Spinal cord (tissue), 10 donors: ENCODE results near the gene AMACR. TPM values are rescaled to one million over a fixed set of nuclear protein-coding genes. Genes with fewer than 3 reads are reported as not detected.
A peak's percentile ranks its signal among the peaks of the same experiment; 100 is the strongest.

Experiments used
- DNase-seq, 6 donors: peaks; one replicate each; pipeline versions ENCODE4 v3.0.0 to v3.0.0-alpha.2; 2013 to 2015; ENCODE audit warnings: low spot score in 6 of 6, low read depth in 4 of 6
- H3K27ac ChIP-seq: one replicate; pipeline ENCODE4 v1.5.1; 2013; ENCODE audit warnings: low read depth, low read length, control low read depth
- H3K27me3 ChIP-seq: one replicate; pipeline ENCODE4 v1.6.1; 2013; ENCODE audit warnings: low read length; ENCODE audit not compliant: control insufficient read depth, insufficient read depth
- H3K36me3 ChIP-seq: one replicate; pipeline ENCODE4 v1.6.1; 2013; ENCODE audit warnings: low read length; ENCODE audit not compliant: control insufficient read depth, insufficient read depth
- H3K4me1 ChIP-seq: one replicate; pipeline ENCODE4 v1.6.1; 2013; ENCODE audit warnings: low read length; ENCODE audit not compliant: control insufficient read depth, insufficient read depth
- H3K4me3 ChIP-seq: one replicate; pipeline ENCODE4 v1.5.1; 2013; ENCODE audit warnings: low read depth, low read length, control low read depth
- H3K9me3 ChIP-seq: one replicate; pipeline ENCODE4 v1.6.1; 2013; ENCODE audit warnings: low read length; ENCODE audit not compliant: control insufficient read depth, insufficient read depth
- WGBS: methylation state at CpG from one replicate; pipeline ENCODE4 v1.1.5; 2013; ENCODE audit warnings: missing lambda C conversion rate; ENCODE audit not compliant: insufficient coverage; 5-methylcytosine and 5-hydroxymethylcytosine counted together
- polyA plus RNA-seq, 2 donors: library from polyadenylated mRNA; unstranded; fragments of 120-200 nt; gene quantifications; one replicate each; pipeline ENCODE4 v1.2.1, GENCODE V29; 2013; ENCODE audit not compliant: insufficient read length in 2 of 2
- total RNA-seq, 2 donors: library from RNA; depleted of rRNA in 1 of 2; stranded (reverse); fragments of 120-200 nt in 1 of 2; fragments of >200 nt in 1 of 2; gene quantifications; one replicate each; pipeline versions ENCODE4 v1.2.3 to v1.2.4, GENCODE V29; 2013 to 2014
- donor health status: healthy.

The AMACR gene
- total and polyA plus RNA-seq, 4 donors: 13.4 to 21.8 (median 17.1) TPM

- H3K27ac ChIP-seq: no peak overlapping the region
- WGBS: 81% methylated on average over 6 of the region's 9 CpGs
- H3K9me3 ChIP-seq: no peaks in the 10 kb centered on the region
- H3K4me3 ChIP-seq: no peak overlapping the region
- no peaks in the 10 kb centered on the region for H3K4me1 ChIP-seq
- no peaks in the 10 kb centered on the region for H3K27me3 ChIP-seq
- DNase-seq: no peak
- peaks cover 4% of the 10 kb centered on the region for H3K36me3 ChIP-seq
Measured at GRCh38 chr5:34026089-34026761, 18.4 kb upstream of the AMACR start.

DNA sequence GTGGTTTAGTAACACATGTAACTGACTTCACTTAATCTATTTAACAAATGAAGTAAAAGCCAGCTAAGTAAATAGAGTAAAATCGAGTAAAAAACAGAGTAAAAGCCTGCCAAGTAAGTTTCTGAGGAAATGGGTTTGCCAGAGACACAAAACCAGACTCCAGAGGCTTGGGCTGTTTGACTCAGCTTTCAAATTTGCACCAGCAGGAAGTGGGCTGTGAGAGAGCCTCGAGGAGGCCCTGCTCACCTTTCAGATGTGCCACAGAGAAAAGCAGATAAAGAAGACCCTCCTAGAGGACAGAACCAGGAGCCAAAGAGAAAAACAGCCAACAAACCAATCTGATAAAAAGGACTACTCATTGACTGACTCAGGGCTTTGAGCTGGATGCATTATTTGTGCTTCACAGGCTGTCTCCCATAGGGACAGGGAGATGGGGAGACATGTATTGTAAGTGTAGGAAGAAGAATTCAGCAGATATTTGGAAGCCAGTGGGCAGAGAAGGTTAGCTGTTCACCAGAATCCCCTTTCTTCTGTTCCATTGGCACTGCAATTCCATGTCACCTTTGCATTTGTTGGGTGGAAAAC is 14.4 kb upstream of the AMACR start:
- H3K4me1 ChIP-seq: no peaks in the 10 kb centered on the region
- no peak overlapping the region for H3K4me3 ChIP-seq
- peaks cover 2% of the 10 kb centered on the region for H3K36me3 ChIP-seq
- no peak for DNase-seq
- H3K27me3 ChIP-seq: no peaks in the 10 kb centered on the region
- H3K9me3 ChIP-seq: no peaks in the 10 kb centered on the region
- 60% methylated on average over 1 of the region's 2 CpGs for WGBS
- H3K27ac ChIP-seq: no peak overlapping the region

DNA sequence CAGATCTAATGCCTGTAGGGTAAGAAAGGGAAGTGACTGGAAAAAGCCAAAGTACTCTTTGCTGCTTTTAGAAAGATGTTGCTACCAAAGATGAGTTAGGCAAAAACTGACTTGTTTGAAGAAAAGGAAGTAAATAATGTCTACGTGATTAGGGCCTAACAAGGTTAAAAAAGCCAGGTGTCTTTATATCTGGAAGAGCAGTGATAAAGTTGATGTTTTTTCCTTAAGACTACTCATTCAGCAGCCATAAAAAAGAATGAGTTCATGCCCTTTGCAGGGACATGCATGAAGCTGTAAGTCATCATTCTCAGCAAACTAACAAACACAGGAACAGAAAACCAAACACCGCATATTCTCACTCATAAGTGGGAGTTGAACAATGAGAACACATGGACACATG is 13.5 kb upstream of the AMACR start:
- no peak overlapping the region for H3K4me3 ChIP-seq
- no peaks in the 10 kb centered on the region for H3K9me3 ChIP-seq
- H3K27me3 ChIP-seq: no peaks in the 10 kb centered on the region
- WGBS: no CpG with 5 or more reads among the region's 2 CpGs
- DNase-seq: no peak
- no peak overlapping the region for H3K27ac ChIP-seq
- H3K36me3 ChIP-seq: peaks cover 2% of the 10 kb centered on the region
- no peaks in the 10 kb centered on the region for H3K4me1 ChIP-seq

GRCh38 chr5:34020726-34021125 is 12.9 kb upstream of the AMACR start:
- DNase-seq: no peak
- WGBS: 100% methylated on average over 1 of the region's 1 CpG
- Histone ChIP-seq H3K9me3 (no peaks in the 10 kb centered on the region), H3K27me3 (no peaks in the 10 kb centered on the region), H3K4me1 (no peaks in the 10 kb centered on the region), H3K4me3 (no peak overlapping the region), H3K36me3 (peaks cover 2% of the 10 kb centered on the region), H3K27ac (no peak overlapping the region)

- no peak overlapping the region for H3K27ac ChIP-seq
Measured at GRCh38 chr5:34017254-34017653, 9.4 kb upstream of the AMACR start.

GRCh38 chr5:34016750-34017149 is 8.9 kb upstream of the AMACR start:
- Histone ChIP-seq H3K36me3 (peaks cover 2% of the 10 kb centered on the region), H3K4me3 (no peak overlapping the region), H3K27me3 (no peaks in the 10 kb centered on the region), H3K27ac (no peak overlapping the region), H3K4me1 (peaks cover 2% of the 10 kb centered on the region), H3K9me3 (no peaks in the 10 kb centered on the region)
- DNase-seq: peak in 1 of 6 donors; percentile 37
- 71% methylated on average over 2 of the region's 2 CpGs for WGBS

More at GRCh38 chr5:34017254-34017653, 9.4 kb upstream of the AMACR start:
- Histone ChIP-seq H3K36me3 (peaks cover 2% of the 10 kb centered on the region), H3K4me1 (peaks cover 2% of the 10 kb centered on the region), H3K4me3 (no peak overlapping the region), H3K27me3 (no peaks in the 10 kb centered on the region), H3K9me3 (no peaks in the 10 kb centered on the region)
- 92% methylated on average over 2 of the region's 2 CpGs for WGBS
- DNase-seq: no peak

GRCh38 chr5:34016222-34016621 is 8.4 kb upstream of the AMACR start:
- Histone ChIP-seq H3K27ac (no peak overlapping the region), H3K4me1 (peaks cover 2% of the 10 kb centered on the region), H3K36me3 (peaks cover 2% of the 10 kb centered on the region), H3K9me3 (no peaks in the 10 kb centered on the region), H3K4me3 (no peak overlapping the region), H3K27me3 (no peaks in the 10 kb centered on the region)
- no peak for DNase-seq
- WGBS: 90% methylated on average over 2 of the region's 5 CpGs

DNA sequence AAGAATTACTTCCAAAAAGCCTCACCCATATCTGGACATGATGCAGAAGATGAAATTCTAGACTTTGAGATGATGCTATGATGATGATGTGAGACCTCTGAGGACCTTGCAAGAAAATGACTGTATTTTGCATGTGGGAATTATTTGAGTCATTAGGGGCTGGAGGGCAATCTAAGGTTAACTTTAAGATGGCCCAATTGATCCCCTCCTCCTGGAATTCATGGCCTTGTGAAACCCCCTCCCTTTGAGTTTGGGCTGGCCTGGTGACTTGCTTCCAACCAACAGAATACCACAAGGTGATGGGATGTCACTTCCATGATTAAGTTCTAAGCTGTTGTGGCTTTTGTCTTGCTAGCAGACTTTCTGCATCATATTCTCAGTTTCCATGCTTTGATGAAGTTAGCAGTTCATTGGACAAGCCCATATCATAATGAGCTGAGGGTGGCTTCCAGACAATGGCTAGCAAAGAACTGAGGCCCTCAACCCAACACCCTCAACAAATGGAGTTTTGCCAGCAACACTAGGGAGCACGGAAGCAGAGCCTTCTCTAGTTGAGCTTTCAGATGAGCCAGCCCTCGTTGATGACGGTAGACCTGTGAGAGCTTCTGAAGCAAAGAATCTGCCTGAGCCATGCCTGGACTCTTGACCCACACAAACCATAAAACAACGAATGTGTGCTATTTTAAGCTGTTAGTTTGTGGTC is 7.4 kb upstream of the AMACR start:
- 86% methylated on average over 3 of the region's 4 CpGs for WGBS
- peaks cover 2% of the 10 kb centered on the region for H3K36me3 ChIP-seq

DNA sequence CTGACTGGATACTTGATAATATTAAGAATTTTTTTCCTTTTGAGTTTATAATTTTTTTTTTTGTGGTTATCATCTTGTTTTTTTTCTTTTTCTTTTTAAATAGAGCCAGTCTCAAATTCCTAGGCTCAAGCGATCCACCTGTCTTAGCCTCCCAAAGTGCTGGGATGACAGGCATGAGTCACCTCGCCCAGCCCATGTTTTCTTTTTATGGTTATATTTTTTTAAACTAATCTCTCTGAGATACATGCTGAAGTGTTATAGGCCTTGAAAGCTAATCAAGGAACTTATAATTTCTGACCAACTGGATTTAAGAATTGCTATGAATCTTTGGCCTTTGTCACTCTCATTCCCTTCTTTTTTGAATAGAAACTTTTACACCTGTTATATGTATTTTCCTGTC is 6.8 kb upstream of the AMACR start:
- DNase-seq: no peak
- Histone ChIP-seq H3K4me3 (no peak overlapping the region), H3K9me3 (no peaks in the 10 kb centered on the region), H3K4me1 (peaks cover 2% of the 10 kb centered on the region), H3K36me3 (peaks cover 2% of the 10 kb centered on the region), H3K27ac (no peak overlapping the region), H3K27me3 (no peaks in the 10 kb centered on the region)
- whole genome bisulfite sequencing: no CpG with 5 or more reads among the region's 2 CpGs

More for the DNA sequence above, 7.4 kb upstream of the AMACR start:
- DNase-seq: no peak
- Histone ChIP-seq H3K27ac (no peak overlapping the region), H3K27me3 (no peaks in the 10 kb centered on the region), H3K4me3 (no peak overlapping the region), H3K9me3 (no peaks in the 10 kb centered on the region), H3K4me1 (peaks cover 2% of the 10 kb centered on the region)
